ENCODE results near the gene KBTBD7.
A peak's percentile ranks its signal among the peaks of the same experiment; 100 is the strongest.

The KBTBD7 gene

DNA sequence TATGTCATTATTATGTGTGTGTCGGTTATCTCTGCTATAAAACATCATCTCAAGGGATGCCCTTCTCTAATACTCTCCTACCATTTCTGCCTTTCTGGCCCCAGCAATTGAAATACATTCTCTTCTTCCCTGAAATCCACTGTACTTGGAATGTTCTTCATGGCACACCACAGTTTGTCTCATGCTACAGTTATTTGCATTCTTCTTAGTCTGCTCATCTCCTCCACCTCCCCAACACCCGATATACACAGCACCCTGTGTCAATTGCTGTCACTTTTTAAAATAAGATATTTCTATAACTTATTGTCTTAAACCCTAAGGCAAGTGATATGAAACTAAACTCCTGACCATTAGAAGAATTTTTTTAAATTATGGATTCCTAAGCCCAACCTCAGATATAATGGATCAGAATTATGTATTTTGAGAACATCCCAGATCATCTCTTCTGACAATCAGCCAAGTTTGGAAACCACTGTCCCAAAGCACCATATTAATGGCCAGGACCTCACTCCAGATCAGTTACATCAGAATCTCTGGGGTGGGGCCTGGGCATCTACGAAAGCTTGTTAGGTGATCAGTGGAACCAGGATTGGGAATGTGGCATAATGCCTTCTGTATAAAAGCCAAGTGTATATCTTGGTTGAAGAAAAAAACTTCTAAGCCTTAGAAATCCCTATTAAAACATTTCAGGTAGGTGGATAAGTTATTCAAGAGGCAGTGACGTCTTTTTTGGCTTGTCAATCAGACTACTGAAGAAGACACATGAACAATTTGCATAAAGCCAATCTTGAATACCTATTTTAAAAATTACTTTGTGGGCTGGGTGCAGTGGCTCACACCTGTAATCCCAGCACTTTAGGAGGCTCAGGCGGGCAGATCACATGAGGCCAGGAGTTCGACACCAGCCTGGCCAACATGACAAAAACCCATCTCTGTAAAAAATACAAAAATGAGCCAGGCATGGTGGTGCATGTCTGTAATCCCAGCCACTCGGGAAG lies 30.0 kb upstream of the KBTBD7 start:
- no peak overlapping the region for H3K27ac ChIP-seq
- no peaks in the 10 kb centered on the region for H3K36me3 ChIP-seq (ENCODE audit: insufficient read depth)
- H3K27me3 ChIP-seq (ENCODE audit: insufficient read depth, low read depth), result no peaks in the 10 kb centered on the region
- TF ChIP-seq, protein P1, sequence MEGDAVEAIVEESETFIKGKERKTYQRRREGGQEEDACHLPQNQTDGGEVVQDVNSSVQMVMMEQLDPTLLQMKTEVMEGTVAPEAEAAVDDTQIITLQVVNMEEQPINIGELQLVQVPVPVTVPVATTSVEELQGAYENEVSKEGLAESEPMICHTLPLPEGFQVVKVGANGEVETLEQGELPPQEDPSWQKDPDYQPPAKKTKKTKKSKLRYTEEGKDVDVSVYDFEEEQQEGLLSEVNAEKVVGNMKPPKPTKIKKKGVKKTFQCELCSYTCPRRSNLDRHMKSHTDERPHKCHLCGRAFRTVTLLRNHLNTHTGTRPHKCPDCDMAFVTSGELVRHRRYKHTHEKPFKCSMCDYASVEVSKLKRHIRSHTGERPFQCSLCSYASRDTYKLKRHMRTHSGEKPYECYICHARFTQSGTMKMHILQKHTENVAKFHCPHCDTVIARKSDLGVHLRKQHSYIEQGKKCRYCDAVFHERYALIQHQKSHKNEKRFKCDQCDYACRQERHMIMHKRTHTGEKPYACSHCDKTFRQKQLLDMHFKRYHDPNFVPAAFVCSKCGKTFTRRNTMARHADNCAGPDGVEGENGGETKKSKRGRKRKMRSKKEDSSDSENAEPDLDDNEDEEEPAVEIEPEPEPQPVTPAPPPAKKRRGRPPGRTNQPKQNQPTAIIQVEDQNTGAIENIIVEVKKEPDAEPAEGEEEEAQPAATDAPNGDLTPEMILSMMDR (conservative IDR thresholded peaks at IDR 0.05; ENCODE audit: low read depth, low read length), result no peak
- no peaks in the 10 kb centered on the region for H3K4me1 ChIP-seq (ENCODE audit: low read depth, poor library complexity, severe bottlenecking)
- no peak overlapping the region for H3K4me3 ChIP-seq (IDR thresholded peaks at IDR 0.05; ENCODE audit: insufficient read depth, low read depth, low read length)
- no peak overlapping the region for H3K4me2 ChIP-seq
- H4K20me1 ChIP-seq (ENCODE audit: insufficient read depth), result no peaks in the 10 kb centered on the region
- H3K9ac ChIP-seq, result no peak overlapping the region
- H3K79me2 ChIP-seq (ENCODE audit: insufficient read depth, low read depth), result no peaks in the 10 kb centered on the region
- no peak overlapping the region for H2AFZ ChIP-seq (ENCODE audit: low read depth)

DNA sequence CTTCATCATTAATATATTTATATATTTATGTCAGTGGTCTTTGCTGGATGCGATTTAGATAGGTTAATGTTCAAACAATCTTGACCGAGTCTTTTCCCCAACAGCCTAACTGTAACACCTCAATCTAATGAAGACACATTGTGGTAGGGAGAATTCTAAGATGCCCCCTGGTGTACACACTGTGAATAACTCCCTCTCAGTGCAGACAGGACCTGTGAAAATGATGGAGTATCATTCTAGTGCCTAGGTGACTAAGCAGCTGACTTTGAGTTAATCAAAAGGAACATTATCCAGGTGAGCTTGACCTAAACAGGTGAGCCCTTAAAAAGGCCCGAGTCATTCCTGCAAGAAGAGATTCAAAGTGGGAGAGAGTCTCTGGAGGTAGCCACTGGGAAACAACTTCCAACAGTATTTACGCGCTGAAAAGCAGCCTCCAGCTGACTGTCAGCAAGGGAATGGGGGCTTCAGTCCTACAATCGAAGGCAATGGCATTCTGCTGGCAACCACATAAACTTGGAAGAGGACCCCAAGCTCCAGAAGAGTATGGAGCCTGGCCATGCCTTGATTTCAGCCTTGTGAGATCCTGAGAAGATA lies 28.0 kb upstream of the KBTBD7 start:
- no peak overlapping the region for H3K27ac ChIP-seq
- no peaks in the 10 kb centered on the region for H3K79me2 ChIP-seq (ENCODE audit: insufficient read depth, low read depth)
- no peak overlapping the region for H3K9ac ChIP-seq
- TF ChIP-seq, protein P1 (conservative IDR thresholded peaks at IDR 0.05; ENCODE audit: low read depth, low read length), result peak; percentile 73
- H3K27me3 ChIP-seq (ENCODE audit: insufficient read depth, low read depth), result no peaks in the 10 kb centered on the region
- H3K4me2 ChIP-seq, result no peak overlapping the region
- H4K20me1 ChIP-seq (ENCODE audit: insufficient read depth), result no peaks in the 10 kb centered on the region
- H2AFZ ChIP-seq (ENCODE audit: low read depth), result no peak overlapping the region
- no peak overlapping the region for H3K4me3 ChIP-seq (IDR thresholded peaks at IDR 0.05; ENCODE audit: insufficient read depth, low read depth, low read length)
- H3K36me3 ChIP-seq (ENCODE audit: insufficient read depth), result no peaks in the 10 kb centered on the region
- no peaks in the 10 kb centered on the region for H3K4me1 ChIP-seq (ENCODE audit: low read depth, poor library complexity, severe bottlenecking)

DNA sequence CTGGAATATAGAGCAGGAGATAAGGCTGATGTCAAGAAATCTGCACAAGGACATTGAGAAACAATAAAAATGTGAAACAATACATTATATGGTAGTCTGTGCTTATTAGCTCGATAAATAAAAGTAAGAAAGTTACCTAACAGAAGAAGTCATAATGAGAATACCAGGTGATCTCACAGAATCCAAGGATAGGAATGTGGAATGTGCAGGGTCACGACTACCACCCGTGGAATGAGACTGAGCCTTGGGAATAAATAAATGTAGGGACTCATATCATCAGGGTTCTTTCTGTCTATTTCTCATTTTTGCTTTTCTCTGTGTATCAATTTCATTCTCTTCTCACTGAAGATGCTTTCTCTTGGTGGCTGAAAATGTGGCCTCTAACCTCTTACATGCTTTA lies 26.0 kb upstream of the KBTBD7 start:
- TF ChIP-seq, protein P1 (conservative IDR thresholded peaks at IDR 0.05; ENCODE audit: low read depth, low read length), result no peak
- H2AFZ ChIP-seq (ENCODE audit: low read depth), result no peak overlapping the region
- no peaks in the 10 kb centered on the region for H3K36me3 ChIP-seq (ENCODE audit: insufficient read depth)
- H3K27me3 ChIP-seq (ENCODE audit: insufficient read depth, low read depth), result no peaks in the 10 kb centered on the region
- no peak overlapping the region for H3K4me3 ChIP-seq (IDR thresholded peaks at IDR 0.05; ENCODE audit: insufficient read depth, low read depth, low read length)
- no peak overlapping the region for H3K27ac ChIP-seq
- no peaks in the 10 kb centered on the region for H3K79me2 ChIP-seq (ENCODE audit: insufficient read depth, low read depth)
- H3K9ac ChIP-seq, result no peak overlapping the region
- H3K4me1 ChIP-seq (ENCODE audit: low read depth, poor library complexity, severe bottlenecking), result no peaks in the 10 kb centered on the region
- H3K4me2 ChIP-seq, result no peak overlapping the region
- H4K20me1 ChIP-seq (ENCODE audit: insufficient read depth), result no peaks in the 10 kb centered on the region

DNA sequence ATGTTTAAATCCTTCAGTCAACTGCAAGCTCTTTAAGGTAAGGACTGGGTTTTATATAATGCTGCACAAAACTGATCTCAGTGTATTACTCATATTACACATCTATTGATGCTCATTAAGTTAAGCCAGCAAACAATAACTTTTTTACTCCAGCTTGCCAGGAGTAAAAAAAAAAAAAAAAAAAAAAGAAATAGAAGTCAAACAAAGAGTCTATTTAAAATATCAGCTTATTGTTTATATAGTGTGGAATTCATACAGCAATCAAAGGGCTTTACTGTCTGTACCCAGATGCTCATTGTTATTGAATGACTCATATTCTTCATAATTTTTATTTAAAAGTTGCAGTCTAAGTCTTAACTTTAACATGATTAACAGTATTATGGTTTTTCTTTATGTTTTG lies 21.8 kb upstream of the KBTBD7 start:
- Histone ChIP-seq H3K27ac (no peak overlapping the region), H3K9ac (no peak overlapping the region), H3K4me1 (ENCODE audit: low read depth, poor library complexity, severe bottlenecking) (no peaks in the 10 kb centered on the region), H2AFZ (ENCODE audit: low read depth) (no peak overlapping the region), H3K79me2 (ENCODE audit: insufficient read depth, low read depth) (no peaks in the 10 kb centered on the region), H3K4me3 (IDR thresholded peaks at IDR 0.05; ENCODE audit: insufficient read depth, low read depth, low read length) (no peak overlapping the region), H3K27me3 (ENCODE audit: insufficient read depth, low read depth) (no peaks in the 10 kb centered on the region), H3K4me2 (no peak overlapping the region), H3K36me3 (ENCODE audit: insufficient read depth) (no peaks in the 10 kb centered on the region), H4K20me1 (ENCODE audit: insufficient read depth) (no peaks in the 10 kb centered on the region)
- TF ChIP-seq, protein P1 (conservative IDR thresholded peaks at IDR 0.05; ENCODE audit: low read depth, low read length), result no peak
